ENCODE data around the gene SLC26A3. TPM values are rescaled to one million over a fixed set of nuclear protein-coding genes. Genes with fewer than 3 reads are reported as not detected.

Gene SLC26A3
- total and polyA plus RNA-seq, 2 experiments from 2014 or later: not detected

GRCh38 chr7:107788662-107789061 is 14.4 kb downstream of the SLC26A3 start:
- TF ChIP-seq CREB1 (CRISPR knock-in tag; IDR thresholded peaks at IDR 0.05; ENCODE audit: low read depth) (no peak), ETS1 (IDR thresholded peaks at IDR 0.05) (no peak), ZNF331 (CRISPR knock-in tag; IDR thresholded peaks at IDR 0.05; ENCODE audit: low read depth) (no peak), EZH2phosphoT487 (IDR thresholded peaks at IDR 0.05; ENCODE audit: unreplicated experiment) (no peak), NANOG (IDR thresholded peaks at IDR 0.05; ENCODE audit: borderline replicate concordance) (no peak), POLR2AphosphoS5 (IDR thresholded peaks at IDR 0.05; ENCODE audit: low read depth) (no peak), JUNB (IDR thresholded peaks at IDR 0.05; ENCODE audit: unreplicated experiment) (no peak), STAT1 (IDR thresholded peaks at IDR 0.05; ENCODE audit: unreplicated experiment) (no peak), ZNF462 (CRISPR knock-in tag; IDR thresholded peaks at IDR 0.05) (no peak), CTCF (conservative IDR thresholded peaks at IDR 0.05; ENCODE audit: low read depth in 2 of 2) (no peak), ZNF114 (CRISPR knock-in tag; IDR thresholded peaks at IDR 0.05) (no peak), EZH2 (IDR thresholded peaks at IDR 0.05; ENCODE audit: low read depth, unreplicated experiment) (no peak), REST (IDR thresholded peaks at IDR 0.05; ENCODE audit: unreplicated experiment) (no peak)
- no peaks in the 10 kb centered on the region; the same call in 2 of the 3 replicates for H3K9me3 Mint-ChIP-seq

More at GRCh38 chr7:107788662-107789061, 14.4 kb downstream of the SLC26A3 start:
- peaks cover 22% of the 10 kb centered on the region for H3K4me1 ChIP-seq (ENCODE audit: insufficient read depth)
- ATAC-seq: no peak; the same call in 2 of the 3 replicates
- Mint-ChIP-seq H3K27ac (no peak overlapping the region; the same call in 1 of the 2 replicates), H3K4me1 (peaks cover 29% of the 10 kb centered on the region), H3K27me3 (ENCODE audit: insufficient read depth, low read depth, poor library complexity) (peaks cover 2% of the 10 kb centered on the region), H3K36me3 (ENCODE audit: low read depth) (no peaks in the 10 kb centered on the region), H3K4me3 (no peak overlapping the region)
- no peak overlapping the region for H2AFZ ChIP-seq
- H3K4me2 ChIP-seq: no peak overlapping the region
- no peaks in the 10 kb centered on the region; the same call in 1 of the 2 replicates for H3K9me2 ChIP-seq (ENCODE audit: insufficient read depth)
- no peaks in the 10 kb centered on the region for H4K20me1 ChIP-seq (replicated peaks; ENCODE audit: insufficient read depth)
- H3K4me3 ChIP-seq: no peak overlapping the region
- DNase-seq (ENCODE audit: low spot score): no peak
- H3F3A ChIP-seq (replicated peaks; ENCODE audit: low read depth): no peaks in the 10 kb centered on the region
- H3K79me2 ChIP-seq (replicated peaks; ENCODE audit: insufficient read depth): no peaks in the 10 kb centered on the region
- no peaks in the 10 kb centered on the region for H3K27me3 ChIP-seq (ENCODE audit: insufficient read depth)
- H3K27ac ChIP-seq (ENCODE audit: low read depth): no peak overlapping the region
- H3K36me3 ChIP-seq (ENCODE audit: insufficient read depth): no peaks in the 10 kb centered on the region
